Neural cell (in vitro differentiated cells): Measurements from ENCODE around the gene SUSD6. TPM values are rescaled to one million over a fixed set of nuclear protein-coding genes. Genes with fewer than 3 reads are reported as not detected.
"Not testable (repeated sequence)": the region's sequence is repeated elsewhere in the genome, so short reads cannot be mapped to it uniquely, and the experiment has no call there.

Source experiments
- H2AFZ ChIP-seq: fragments of 200-600, 300-800 bp; sonication (generic), shearing (Covaris generic); 2 replicates; pipeline ENCODE4 v1.6.0; 2014; ENCODE audit warnings: low read depth, mild to moderate bottlenecking, antibody characterized with exemption, low read length, moderate library complexity
- H3F3A ChIP-seq: fragments of 200-600 bp; shearing (Covaris generic); 2 replicates; pipeline ENCODE4 v1.6.1; 2016; ENCODE audit warnings: mild to moderate bottlenecking, moderate library complexity, mixed read lengths, antibody characterized with exemption, low read length; ENCODE audit not compliant: insufficient read depth, poor library complexity, severe bottlenecking
- H3K27ac ChIP-seq: fragments of 200-600, 300-800 bp; sonication (generic), shearing (Covaris generic); 2 replicates; pipeline ENCODE4 v1.5.1; 2014; ENCODE audit warnings: mild to moderate bottlenecking, low read length, moderate library complexity
- H3K27me3 ChIP-seq: fragments of 300-800, 200-600 bp; sonication (generic), shearing (Covaris generic); 2 replicates; pipeline ENCODE4 v1.6.0; 2014; ENCODE audit warnings: mild to moderate bottlenecking, low read depth, low read length, moderate library complexity; ENCODE audit not compliant: insufficient read depth
- H3K36me3 ChIP-seq: fragments of 300-800, 200-600 bp; sonication (generic), shearing (Covaris generic); 2 replicates; pipeline ENCODE4 v1.5.1; 2014; ENCODE audit warnings: mild to moderate bottlenecking, antibody characterized with exemption, low read length, moderate library complexity; ENCODE audit not compliant: insufficient read depth
- H3K4me2 ChIP-seq: fragments of 300-800, 200-600 bp; sonication (generic), shearing (Covaris generic); 2 replicates; pipeline ENCODE4 v1.6.0; 2014; ENCODE audit warnings: mild to moderate bottlenecking, low read length
- H3K4me3 ChIP-seq: fragments of 300-800, 200-600 bp; sonication (generic), shearing (Covaris generic); 2 replicates; pipeline ENCODE4 v1.5.1; 2014; ENCODE audit warnings: mild to moderate bottlenecking, low read length, moderate library complexity
- H3K79me2 ChIP-seq: fragments of 200-600 bp; shearing (Covaris generic); replicated peaks from 2 replicates; pipeline ENCODE4 v1.6.0; 2014; ENCODE audit warnings: mild to moderate bottlenecking, low read length, moderate library complexity; ENCODE audit not compliant: insufficient read depth
- H3K9ac ChIP-seq: fragments of 300-800, 200-600 bp; sonication (generic), shearing (Covaris generic); 2 replicates; pipeline ENCODE4 v1.6.1; 2016; ENCODE audit warnings: mild to moderate bottlenecking, low read length, mixed read lengths
- H3K9me2 ChIP-seq: fragments of 200-600 bp; shearing (Covaris generic); 2 replicates; pipeline ENCODE4 v1.6.1; 2016; ENCODE audit warnings: mild to moderate bottlenecking, low read length, mixed read lengths; ENCODE audit not compliant: insufficient read depth
- H3K9me3 ChIP-seq: fragments of 200-600, 300-800 bp; sonication (generic), shearing (Covaris generic); 2 replicates; pipeline ENCODE4 v1.6.1; 2016; ENCODE audit warnings: mild to moderate bottlenecking, mixed run types, low read length, moderate library complexity, mixed read lengths
- H4K20me1 ChIP-seq: fragments of 200-600 bp; shearing (Covaris generic); 2 replicates; pipeline ENCODE4 v1.6.1; 2016; ENCODE audit warnings: mild to moderate bottlenecking, mixed run types; ENCODE audit not compliant: insufficient read depth
- CTCF ChIP-seq: fragments of 450-650 bp; IDR thresholded peaks from 2 replicates; pipeline ENCODE4 v1.5.1; 2014; ENCODE audit warnings: antibody characterized with exemption, mild to moderate bottlenecking, moderate library complexity; ENCODE audit not compliant: poor library complexity, severe bottlenecking
- EP300 ChIP-seq: fragments of 450-650 bp; conservative IDR thresholded peaks from 2 replicates; pipeline ENCODE4 v1.6.1; 2014; ENCODE audit warnings: antibody characterized with exemption, mild to moderate bottlenecking, moderate library complexity; ENCODE audit not compliant: poor library complexity, severe bottlenecking
- EZH2 ChIP-seq: fragments of 200-600, 300-800 bp; shearing (Covaris generic), sonication (generic); IDR thresholded peaks from 2 replicates; pipeline ENCODE4 v1.6.1; 2014; ENCODE audit warnings: antibody characterized with exemption, low read length, borderline replicate concordance, mild to moderate bottlenecking; ENCODE audit not compliant: insufficient read depth, poor library complexity, severe bottlenecking
- MXI1 ChIP-seq: fragments of 450-650 bp; conservative IDR thresholded peaks from 2 replicates; pipeline ENCODE4 v1.6.1; 2014; ENCODE audit warnings: antibody characterized with exemption, mild to moderate bottlenecking; ENCODE audit not compliant: poor library complexity, severe bottlenecking
- POLR2AphosphoS5 ChIP-seq: IDR thresholded peaks from 2 replicates; pipeline ENCODE4 v1.6.1; 2012
- RAD21 ChIP-seq: fragments of 450-650 bp; conservative IDR thresholded peaks from 2 replicates; pipeline ENCODE4 v1.6.1; 2014; ENCODE audit warnings: antibody characterized with exemption, mild to moderate bottlenecking, moderate library complexity
- REST ChIP-seq: IDR thresholded peaks from 2 replicates; pipeline ENCODE4 v1.6.1; 2012; ENCODE audit warnings: borderline replicate concordance
- SMC3 ChIP-seq: fragments of 450-650 bp; conservative IDR thresholded peaks from 2 replicates; pipeline ENCODE4 v1.6.1; 2014; ENCODE audit warnings: antibody characterized with exemption, mild to moderate bottlenecking, moderate library complexity; ENCODE audit not compliant: poor library complexity
- TAF1 ChIP-seq: IDR thresholded peaks from 2 replicates; pipeline ENCODE4 v1.6.1; 2012; ENCODE audit warnings: low read depth
- polyA plus RNA-seq: library from polyadenylated mRNA; depleted of rRNA; stranded (reverse); fragments of >200 nt; gene quantifications from 2 replicates; pipeline ENCODE4 v1.2.3, GENCODE V29; 2014

Gene SUSD6
- polyA plus RNA-seq, 1 donor from 2014 or later, result 5.1 TPM

- no peaks in the 10 kb centered on the region for H3K9me3 ChIP-seq
- H3K36me3 ChIP-seq, result no peaks in the 10 kb centered on the region
- no peak overlapping the region for H3K4me3 ChIP-seq
- H2AFZ ChIP-seq, result no peak overlapping the region
- no peaks in the 10 kb centered on the region for H3K9me2 ChIP-seq
- no peak overlapping the region for H3K9ac ChIP-seq
- no peaks in the 10 kb centered on the region for H3F3A ChIP-seq
- no peaks in the 10 kb centered on the region for H3K27me3 ChIP-seq
- H3K79me2 ChIP-seq, result peaks cover 14% of the 10 kb centered on the region
- peaks cover 3% of the 10 kb centered on the region for H4K20me1 ChIP-seq
- TF ChIP-seq POLR2AphosphoS5 (no peak), TAF1 (no peak), EP300 (no peak), REST (no peak), CTCF (no peak), RAD21 (no peak), MXI1 (no peak), SMC3 (no peak)
- H3K27ac ChIP-seq, result no peak overlapping the region
- H3K4me2 ChIP-seq, result no peak overlapping the region
Observed at GRCh38 chr14:69640931-69641330, 29.5 kb downstream of the SUSD6 start.

- not testable (repeated sequence) for H3K9me3 ChIP-seq, H3K4me2 ChIP-seq, H3K9ac ChIP-seq
Observed at GRCh38 chr14:69642212-69642793, 30.9 kb downstream of the SUSD6 start.

GRCh38 chr14:69643430-69644200 is 32.2 kb downstream of the SUSD6 start:
- H3K79me2 ChIP-seq, result peaks cover 3% of the 10 kb centered on the region
- H3F3A ChIP-seq, result no peaks in the 10 kb centered on the region
- TF ChIP-seq EP300 (no peak), REST (no peak), RAD21 (no peak), MXI1 (no peak), SMC3 (no peak), EZH2 (no peak), CTCF (no peak), POLR2AphosphoS5 (no peak)

More at GRCh38 chr14:69642212-69642793, 30.9 kb downstream of the SUSD6 start:
- H3K27me3 ChIP-seq, H3K27ac ChIP-seq, H3K4me3 ChIP-seq, H3K9me2 ChIP-seq, H2AFZ ChIP-seq, H4K20me1 ChIP-seq, H3F3A ChIP-seq, H3K36me3 ChIP-seq, H3K79me2 ChIP-seq: not testable (repeated sequence)

More at GRCh38 chr14:69643430-69644200, 32.2 kb downstream of the SUSD6 start:
- no peaks in the 10 kb centered on the region for H3K9me3 ChIP-seq
- no peak overlapping the region for H2AFZ ChIP-seq
- no peaks in the 10 kb centered on the region for H4K20me1 ChIP-seq
- H3K27ac ChIP-seq, result no peak overlapping the region
- no peaks in the 10 kb centered on the region for H3K27me3 ChIP-seq
- H3K9ac ChIP-seq, result no peak overlapping the region
- no peak overlapping the region for H3K4me2 ChIP-seq
- no peaks in the 10 kb centered on the region for H3K9me2 ChIP-seq
- H3K4me3 ChIP-seq, result no peak overlapping the region
- H3K36me3 ChIP-seq, result no peaks in the 10 kb centered on the region
